K562 (cell line): ENCODE data around the gene NTRK1. TPM values are rescaled to one million over a fixed set of nuclear protein-coding genes. Genes with fewer than 3 reads are reported as not detected.

Source experiments
- ATAC-seq: fragments of 200-7000 bp; cut with Tn5 transposase; 3 replicates; pipeline ENCODE4 v1.9.1; 2020; ENCODE audit warnings: moderate library complexity
- BruUV-seq: library from RNA; stranded (reverse); fragments of 400-500 nt; replicated peaks from 2 replicates; lab custom pipeline; 2021; lab: Mats Ljungman, UMichigan
- CTCF ChIA-PET: fragments of 300-600 bp; formaldehyde crosslinking; extraction: SDS; loops from one replicate; lab custom pipeline; 2021; ENCODE audit warnings: low intra/inter-chr PET ratio; lab: Yijun Ruan, JAX
- POLR2A ChIA-PET: fragments of 300-600, 350-650 bp; sonication (Branson Sonifier 250); formaldehyde crosslinking; extraction: SDS; loops from one replicate; lab custom pipeline; 2021; ENCODE audit warnings: antibody characterized with exemption, inconsistent platforms; lab: Yijun Ruan, JAX
- DNase-seq, 4 experiments: peaks; one replicate each; pipeline versions ENCODE4 v3.0.0 to v3.0.0-alpha.2; 2011 to 2018; ENCODE audit warnings: low spot score in 3 of 4, mixed read lengths in 3 of 4; ENCODE audit errors: extremely low read depth in 1 of 4
- FAIRE-seq: peaks from 2 replicates; lab custom pipeline; 2011; peaks lifted over from hg19 to GRCh38; lab: Jason Lieb, UNC
- H2AFZ ChIP-seq: 2 replicates; pipeline ENCODE4 v1.6.0; 2011; ENCODE audit warnings: low read depth, low read length, control low read depth, inconsistent platforms
- H3K27ac ChIP-seq: fragments of 200-600 bp; 3 replicates; pipeline ENCODE4 v1.8.0; 2011; ENCODE audit warnings: low read depth, mild to moderate bottlenecking, control low read depth, inconsistent platforms, low read length, moderate library complexity, mixed read lengths; ENCODE audit errors: extremely low read depth
- H3K27me3 ChIP-seq, 2 experiments: fragments of 300-600 bp in 1 of 2; 2 replicates in 1 of 2; 3 replicates in 1 of 2; pipeline versions ENCODE4 v1.6.0 to v1.8.0; 2011; ENCODE audit warnings: inconsistent platforms in 2 of 2, low read length in 2 of 2, mild to moderate bottlenecking in 1 of 2, mixed read lengths in 1 of 2, moderate library complexity in 1 of 2; ENCODE audit not compliant: control insufficient read depth in 2 of 2, insufficient read depth in 2 of 2
- H3K36me3 ChIP-seq: fragments of 300-600 bp; 3 replicates; pipeline ENCODE4 v1.8.0; 2011; ENCODE audit warnings: mild to moderate bottlenecking, low read length, inconsistent platforms; ENCODE audit not compliant: control insufficient read depth, insufficient read depth
- H3K4me1 ChIP-seq, 2 experiments: fragments of 200-600 bp in 1 of 2; replicated peaks in 1 of 2; 2 replicates in 1 of 2; 3 replicates in 1 of 2; pipeline versions ENCODE4 v1.5.1 to v1.8.0; 2011; ENCODE audit warnings: inconsistent platforms in 2 of 2, low read length in 2 of 2, mild to moderate bottlenecking in 1 of 2, mixed read lengths in 1 of 2, moderate library complexity in 1 of 2; ENCODE audit not compliant: control insufficient read depth in 2 of 2, insufficient read depth in 2 of 2
- H3K4me2 ChIP-seq: 2 replicates; pipeline ENCODE4 v1.6.1; 2011; ENCODE audit warnings: low read length, control low read depth, inconsistent platforms, mixed read lengths; ENCODE audit not compliant: insufficient read depth
- H3K4me3 ChIP-seq: fragments of 200-600 bp; sonication (generic), shearing (Covaris generic); 2 replicates; pipeline ENCODE4 v1.5.1; 2016; ENCODE audit warnings: control low read depth, inconsistent platforms
- H3K79me2 ChIP-seq: fragments of 200-600 bp; 3 replicates; pipeline ENCODE4 v1.8.0; 2011; ENCODE audit warnings: low read length, inconsistent platforms; ENCODE audit not compliant: control insufficient read depth, insufficient read depth
- H3K9ac ChIP-seq, 2 experiments: 2 replicates each; pipeline versions ENCODE4 v1.6.0 to v1.6.1; 2011; ENCODE audit warnings: low read depth in 2 of 2, low read length in 2 of 2, control low read depth in 1 of 2, inconsistent platforms in 1 of 2, mild to moderate bottlenecking in 1 of 2, mixed read lengths in 1 of 2; ENCODE audit not compliant: insufficient read depth in 1 of 2
- H3K9me1 ChIP-seq: one replicate; pipeline ENCODE4 v1.6.0; 2011; ENCODE audit warnings: inconsistent platforms, mild to moderate bottlenecking, low read length, moderate library complexity; ENCODE audit not compliant: control insufficient read depth, insufficient read depth
- H3K9me3 ChIP-seq: replicated peaks from 2 replicates; pipeline ENCODE4 v1.5.1; 2011; ENCODE audit warnings: low read depth, low read length, inconsistent platforms; ENCODE audit not compliant: control insufficient read depth, insufficient read depth
- H4K20me1 ChIP-seq: replicated peaks from 2 replicates; pipeline ENCODE4 v1.6.1; 2011; ENCODE audit warnings: low read length, inconsistent platforms, mixed read lengths; ENCODE audit not compliant: control insufficient read depth, insufficient read depth
- BRD4 ChIP-seq: fragments of 200-600 bp; sonication (generic); IDR thresholded peaks from 2 replicates; pipeline ENCODE4 v1.6.1; 2017; ENCODE audit warnings: inconsistent platforms
- CBX2 ChIP-seq: fragments of 200-600 bp; sonication (generic); IDR thresholded peaks from one replicate; pipeline ENCODE4 v1.6.1; 2012; ENCODE audit warnings: mild to moderate bottlenecking, low read length, inconsistent platforms; ENCODE audit not compliant: insufficient read depth, poor library complexity, severe bottlenecking
- COPS2 ChIP-seq: fragments of 450-650 bp; conservative IDR thresholded peaks from 2 replicates; pipeline ENCODE4 v1.6.1; 2016; ENCODE audit warnings: mild to moderate bottlenecking, moderate library complexity
- CREB3 ChIP-seq: fragments of 450-650 bp; conservative IDR thresholded peaks from 2 replicates; pipeline ENCODE4 v1.6.1; 2016; ENCODE audit warnings: missing genetic modification characterization, low read depth, mild to moderate bottlenecking, missing compliant biosample characterization, moderate library complexity
- CREB5 ChIP-seq: fragments of 250-450 bp; sonication (Bioruptor Pico); IDR thresholded peaks from 2 replicates; pipeline ENCODE4 v1.5.0; 2020; ENCODE audit warnings: mild to moderate bottlenecking
- GABPB1 ChIP-seq: sonication (generic); formaldehyde crosslinking; IDR thresholded peaks from 2 replicates; pipeline ENCODE4 v1.8.0; 2022; ENCODE audit warnings: mild to moderate bottlenecking, missing genetic modification reagents
- HNRNPH1 ChIP-seq: fragments of 200-400 bp; formaldehyde crosslinking; optimal IDR thresholded peaks from 2 replicates; pipeline ENCODE3; 2017; ENCODE audit warnings: low read depth, mild to moderate bottlenecking, low read length, moderate library complexity
- HNRNPK ChIP-seq: fragments of 200-400 bp; formaldehyde crosslinking; IDR thresholded peaks from one replicate; pipeline ENCODE4 v1.6.1; 2018; ENCODE audit warnings: mild to moderate bottlenecking, low read depth, low read length; ENCODE audit not compliant: poor library complexity, severe bottlenecking
- KLF16 ChIP-seq: IDR thresholded peaks from 2 replicates; pipeline ENCODE4 v1.6.1; 2016; ENCODE audit warnings: antibody characterized with exemption
- POLR2H ChIP-seq: IDR thresholded peaks from 2 replicates; pipeline ENCODE4 v1.6.1; 2016; ENCODE audit warnings: missing genetic modification characterization, low read depth, mild to moderate bottlenecking, control low read depth, missing compliant biosample characterization, moderate library complexity
- PRDM10 ChIP-seq: fragments of 450-650 bp; IDR thresholded peaks from 2 replicates; pipeline ENCODE4 v1.6.1; 2018; ENCODE audit not compliant: partially characterized antibody
- TBL1XR1 ChIP-seq, 2 experiments: IDR thresholded peaks; 2 replicates each; pipeline ENCODE4 v1.6.1; 2012; ENCODE audit warnings: improper control_type of control experiment in 2 of 2, low read length in 2 of 2, mild to moderate bottlenecking in 1 of 2
- WGBS: fragments of 100-300 bp; shearing (Covaris generic); methylation state at CpG from one replicate; pipeline ENCODE4 v1.1.6; 2016; ENCODE audit warnings: low coverage, mixed read lengths; ENCODE audit not compliant: insufficient coverage; ENCODE audit errors: missing lambda C conversion rate; 5-methylcytosine and 5-hydroxymethylcytosine counted together
- in situ Hi-C: fragments of 300-500 bp; cut with MboI; formaldehyde crosslinking; loops from 4 replicates; pipeline ENCODE4 v1.15.0; 2018; ENCODE audit warnings: inconsistent platforms, mixed read lengths
- intact Hi-C: fragments of 100-400 bp; cut with micrococcal nuclease; formaldehyde crosslinking; loops from 2 replicates; pipeline ENCODE4 v1.14.2; 2022
- polyA plus RNA-seq, 8 experiments: library from polyadenylated mRNA; depleted of rRNA in 4 of 8; stranded (reverse) in 5 of 8; unstranded in 3 of 8; fragments of >200 nt; fragmentation: Nextera tagmentation in 2 of 8; fragmentation: Illumina TruSeq in 1 of 8; extraction: Ambion mirVana in 2 of 8; extraction: Trizol in 1 of 8; gene quantifications; 2 replicates each; pipeline versions ENCODE4 v1.2.1 to v1.2.3, GENCODE V29; 2011 to 2014; ENCODE audit warnings: inconsistent platforms in 1 of 8, missing spikeins in 1 of 8
- total RNA-seq, 7 experiments: library from RNA; depleted of rRNA in 6 of 7; stranded (reverse); fragments of >200 nt in 6 of 7; fragmentation: Illumina TruSeq in 2 of 7; extraction: Trizol in 2 of 7; gene quantifications; 2 replicates each; pipeline versions ENCODE4 v1.2.1 to v1.2.3, GENCODE V29; 2011 to 2021; ENCODE audit warnings: low replicate concordance in 1 of 7

The NTRK1 gene
- total and polyA plus RNA-seq, 9 of the 15 experiments (the other 6 are each of a cell fraction or from before 2014, with no cell fraction given), result 0.46 to 30.0 (median 7.9) TPM

GRCh38 chr1:156908541-156908940, 47.9 kb downstream of the NTRK1 start (continued):
- TF ChIP-seq CBX2 (no peak), HNRNPH1 (no peak), GABPB1 (CRISPR knock-in tag) (no peak), KLF16 (no peak), HNRNPK (no peak), POLR2H (no peak), COPS2 (no peak), BRD4 (no peak)

GRCh38 chr1:156908955-156909354, 48.3 kb downstream of the NTRK1 start:
- H3K4me1 ChIP-seq, result peaks cover 40 to 69% of the 10 kb centered on the region in 2 experiments
- TF ChIP-seq TBL1XR1 (IDR thresholded peaks at IDR 0.05; ENCODE audit: low read length in 2 of 2) (no peak), CREB5 (CRISPR knock-in tag) (no peak), PRDM10 (peak; percentile 43), CREB3 (tag) (no peak)
- H3K9me3 ChIP-seq, result no peaks in the 10 kb centered on the region
- POLR2A ChIA-PET, result no interaction called here
- no peak overlapping the region for H2AFZ ChIP-seq
- DNase-seq, result no peak
- FAIRE-seq, result no peak
- no peaks in the 10 kb centered on the region for H3K27me3 ChIP-seq
- ATAC-seq, result no peak
- H3K36me3 ChIP-seq, result no peaks in the 10 kb centered on the region
- no TSS peak for BruUV-seq
- 44% methylated on average over 10 of the region's 10 CpGs for WGBS
- H3K4me3 ChIP-seq, result no peak overlapping the region
- in situ Hi-C loops (no loop called here), intact Hi-C loops (no loop called here)
- H3K27ac ChIP-seq, result no peak overlapping the region
- peaks cover 4% of the 10 kb centered on the region for H3K9me1 ChIP-seq
- peaks cover 14% of the 10 kb centered on the region for H3K79me2 ChIP-seq
- no peak overlapping the region for H3K9ac ChIP-seq
- no peaks in the 10 kb centered on the region for H4K20me1 ChIP-seq
- CTCF ChIA-PET, result no interaction called here
- no peak overlapping the region for H3K4me2 ChIP-seq
